Fibroblast of lung (primary cell): ENCODE data around the gene NLGN4X. TPM values are rescaled to one million over a fixed set of nuclear protein-coding genes. Genes with fewer than 3 reads are reported as not detected.

ENCODE experiments used
- DNase-seq, 2 donors: peaks; one replicate each; pipeline versions ENCODE4 v3.0.0 to v3.0.0-alpha.2; 2010; ENCODE audit warnings: low read depth in 2 of 2
- H2AFZ ChIP-seq: 2 replicates; pipeline ENCODE4 v1.5.1; 2012; ENCODE audit warnings: low read length, control low read depth, inconsistent platforms
- H3K27ac ChIP-seq: 2 replicates; pipeline ENCODE4 v1.5.1; 2011; ENCODE audit warnings: low read length, control low read depth; ENCODE audit not compliant: insufficient read depth
- H3K27me3 ChIP-seq: 2 replicates; pipeline ENCODE4 v1.5.1; 2011; ENCODE audit warnings: mild to moderate bottlenecking, low read length; ENCODE audit not compliant: control insufficient read depth, insufficient read depth
- H3K36me3 ChIP-seq: 2 replicates; pipeline ENCODE4 v1.5.1; 2011; ENCODE audit warnings: low read length; ENCODE audit not compliant: control insufficient read depth, insufficient read depth
- H3K4me1 ChIP-seq: 2 replicates; pipeline ENCODE4 v1.5.1; 2011; ENCODE audit warnings: low read length; ENCODE audit not compliant: control insufficient read depth, insufficient read depth; ENCODE audit errors: extremely low read depth
- H3K4me2 ChIP-seq: 2 replicates; pipeline ENCODE4 v1.5.1; 2011; ENCODE audit warnings: low read length, control low read depth; ENCODE audit not compliant: insufficient read depth; ENCODE audit errors: extremely low read depth
- H3K4me3 ChIP-seq, 4 experiments: fragments of 200-600 bp in 1 of 4; sonication (generic) in 1 of 4; replicated peaks in 1 of 4; 2 replicates each; pipeline ENCODE4 v1.5.1; 2011 to 2016; ENCODE audit warnings: low read length in 4 of 4, low read depth in 3 of 4, mild to moderate bottlenecking in 3 of 4, control low read depth in 2 of 4, inconsistent platforms in 1 of 4, mixed read lengths in 1 of 4; ENCODE audit not compliant: insufficient read depth in 1 of 4; ENCODE audit errors: control extremely low read depth in 1 of 4
- H3K79me2 ChIP-seq: 2 replicates; pipeline ENCODE4 v1.5.1; 2012; ENCODE audit warnings: mild to moderate bottlenecking, low read length, inconsistent platforms; ENCODE audit not compliant: control insufficient read depth, insufficient read depth
- H3K9ac ChIP-seq: 2 replicates; pipeline ENCODE4 v1.5.1; 2011; ENCODE audit warnings: mild to moderate bottlenecking, low read length, control low read depth; ENCODE audit not compliant: insufficient read depth
- H3K9me3 ChIP-seq: 2 replicates; pipeline ENCODE4 v1.5.1; 2012; ENCODE audit warnings: low read depth, low read length; ENCODE audit not compliant: control insufficient read depth, insufficient read depth
- H4K20me1 ChIP-seq: 2 replicates; pipeline ENCODE4 v1.5.1; 2011; ENCODE audit warnings: low read length; ENCODE audit not compliant: control insufficient read depth, insufficient read depth; ENCODE audit errors: extremely low read depth
- EZH2 ChIP-seq: IDR thresholded peaks from 2 replicates; pipeline ENCODE4 v1.5.1; 2012; ENCODE audit warnings: low read length, control low read depth, mild to moderate bottlenecking; ENCODE audit errors: missing control alignments
- polyA plus RNA-seq, 2 donors: library from polyadenylated mRNA; depleted of rRNA in 1 of 2; stranded (reverse) in 1 of 2; unstranded in 1 of 2; fragments of >200 nt; gene quantifications; 2 replicates each; pipeline ENCODE4 v1.2.1, GENCODE V29; 2011 to 2012; ENCODE audit warnings: missing spikeins in 1 of 2
- total RNA-seq: library from RNA; depleted of rRNA; stranded (reverse); fragments of >200 nt; gene quantifications from 2 replicates; pipeline ENCODE4 v1.2.1, GENCODE V29; 2014
- TF ChIP-seq, protein P1 (sequence below), 2 donors: IDR thresholded peaks in 1 of 2; conservative IDR thresholded peaks in 1 of 2; 1 replicate in 1 of 2; 2 replicates in 1 of 2; pipeline ENCODE4 v1.5.1; 2011 to 2012; ENCODE audit warnings: low read length in 2 of 2, control low read depth in 1 of 2, inconsistent platforms in 1 of 2, low read depth in 1 of 2, mild to moderate bottlenecking in 1 of 2

Gene NLGN4X
- total and polyA plus RNA-seq, 2 donors (not counting 1 experiment from before 2014, with no cell fraction given): 0.16 TPM; not detected in 1

DNA sequence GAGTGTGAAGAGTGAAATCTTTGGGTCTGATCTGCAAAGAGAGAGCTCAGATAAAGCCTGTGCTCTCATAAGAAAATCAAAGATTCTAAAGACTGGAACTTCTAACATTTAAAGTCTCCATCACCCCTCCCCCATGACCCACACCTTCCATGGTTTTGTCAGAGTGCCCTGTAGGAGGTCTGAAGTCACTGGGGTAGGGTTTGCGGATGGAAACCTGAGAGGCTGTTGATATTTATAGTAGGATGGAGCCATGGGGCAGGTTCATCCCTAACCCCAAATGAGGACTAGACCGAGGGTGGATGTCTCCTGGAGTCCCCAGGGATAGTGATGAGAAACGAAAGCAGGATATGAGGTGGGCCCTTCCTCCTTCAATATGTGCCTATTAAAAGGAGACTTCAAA, 28.4 kb upstream of the NLGN4X start:
- no peaks in the 10 kb centered on the region for H3K36me3 ChIP-seq
- no peak overlapping the region for H3K9ac ChIP-seq
- H3K4me2 ChIP-seq: no peak overlapping the region
- no peaks in the 10 kb centered on the region for H3K9me3 ChIP-seq
- H3K4me3 ChIP-seq: no peak overlapping the region
- no peaks in the 10 kb centered on the region for H4K20me1 ChIP-seq
- H2AFZ ChIP-seq: no peak overlapping the region
- DNase-seq: no peak
- no peaks in the 10 kb centered on the region for H3K79me2 ChIP-seq
- H3K27ac ChIP-seq: no peak overlapping the region
- no peak for TF ChIP-seq EZH2
- TF ChIP-seq, protein P1, sequence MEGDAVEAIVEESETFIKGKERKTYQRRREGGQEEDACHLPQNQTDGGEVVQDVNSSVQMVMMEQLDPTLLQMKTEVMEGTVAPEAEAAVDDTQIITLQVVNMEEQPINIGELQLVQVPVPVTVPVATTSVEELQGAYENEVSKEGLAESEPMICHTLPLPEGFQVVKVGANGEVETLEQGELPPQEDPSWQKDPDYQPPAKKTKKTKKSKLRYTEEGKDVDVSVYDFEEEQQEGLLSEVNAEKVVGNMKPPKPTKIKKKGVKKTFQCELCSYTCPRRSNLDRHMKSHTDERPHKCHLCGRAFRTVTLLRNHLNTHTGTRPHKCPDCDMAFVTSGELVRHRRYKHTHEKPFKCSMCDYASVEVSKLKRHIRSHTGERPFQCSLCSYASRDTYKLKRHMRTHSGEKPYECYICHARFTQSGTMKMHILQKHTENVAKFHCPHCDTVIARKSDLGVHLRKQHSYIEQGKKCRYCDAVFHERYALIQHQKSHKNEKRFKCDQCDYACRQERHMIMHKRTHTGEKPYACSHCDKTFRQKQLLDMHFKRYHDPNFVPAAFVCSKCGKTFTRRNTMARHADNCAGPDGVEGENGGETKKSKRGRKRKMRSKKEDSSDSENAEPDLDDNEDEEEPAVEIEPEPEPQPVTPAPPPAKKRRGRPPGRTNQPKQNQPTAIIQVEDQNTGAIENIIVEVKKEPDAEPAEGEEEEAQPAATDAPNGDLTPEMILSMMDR (conservative IDR thresholded peaks at IDR 0.05 in 1 of 2, IDR thresholded peaks at IDR 0.05 in 1 of 2; ENCODE audit: low read depth in 1 of 2, low read length in 2 of 2): no peak
- H3K27me3 ChIP-seq: no peaks in the 10 kb centered on the region
- no peaks in the 10 kb centered on the region for H3K4me1 ChIP-seq

DNA sequence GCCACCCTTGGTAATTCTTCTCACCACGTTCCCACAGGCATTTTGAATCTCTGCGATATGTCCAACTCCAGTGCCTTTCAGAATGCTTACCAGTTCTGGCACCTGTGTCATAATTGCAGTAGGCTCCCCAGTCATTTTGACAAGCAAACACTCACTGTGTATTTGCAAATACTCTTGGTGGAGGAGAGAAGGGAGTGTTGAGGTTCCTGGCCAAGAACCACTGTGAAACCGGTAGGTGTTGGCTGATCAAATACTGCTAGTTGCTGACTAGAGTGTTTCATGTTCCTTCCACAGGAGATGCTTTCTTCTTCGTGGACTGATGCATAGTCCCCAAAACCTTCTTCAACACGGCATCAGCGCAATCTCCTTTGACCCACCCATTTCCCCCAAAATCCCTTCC, 16.0 kb upstream of the NLGN4X start:
- H3K9me3 ChIP-seq: no peaks in the 10 kb centered on the region

DNA sequence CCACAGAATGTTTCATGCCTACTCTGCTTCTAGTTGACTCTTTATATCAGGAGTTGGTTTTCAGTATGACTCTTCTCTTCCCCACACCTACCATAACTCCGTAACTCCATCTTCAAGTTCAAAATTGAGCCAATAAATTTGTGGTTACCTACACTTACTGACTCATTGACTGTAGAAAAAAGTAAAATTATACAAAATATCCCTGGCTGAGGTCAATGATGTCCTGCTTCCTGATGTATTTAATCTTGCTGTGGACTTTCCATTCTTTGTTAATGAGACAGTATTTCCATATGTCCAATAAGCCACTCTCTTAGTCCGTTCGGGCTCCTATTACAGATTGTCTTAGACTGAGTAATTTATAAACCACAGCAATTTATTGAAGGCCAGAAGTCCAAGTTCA, 9.9 kb upstream of the NLGN4X start:
- Histone ChIP-seq H3K4me1 (no peaks in the 10 kb centered on the region), H3K4me2 (no peak overlapping the region), H4K20me1 (no peaks in the 10 kb centered on the region), H3K27ac (no peak overlapping the region), H2AFZ (no peak overlapping the region), H3K27me3 (no peaks in the 10 kb centered on the region), H3K36me3 (no peaks in the 10 kb centered on the region), H3K9ac (no peak overlapping the region), H3K9me3 (no peaks in the 10 kb centered on the region), H3K4me3 (no peak overlapping the region), H3K79me2 (no peaks in the 10 kb centered on the region)
- DNase-seq: peak in 1 of 2 donors; percentile 79
- no peak for TF ChIP-seq EZH2
- TF ChIP-seq, protein P1 (conservative IDR thresholded peaks at IDR 0.05 in 1 of 2, IDR thresholded peaks at IDR 0.05 in 1 of 2; ENCODE audit: low read depth in 1 of 2, low read length in 2 of 2): no peak

More for the DNA sequence above, 16.0 kb upstream of the NLGN4X start:
- no peak overlapping the region for H3K27ac ChIP-seq
- H3K36me3 ChIP-seq: no peaks in the 10 kb centered on the region
- DNase-seq: no peak
- H4K20me1 ChIP-seq: no peaks in the 10 kb centered on the region
- no peak overlapping the region for H3K4me3 ChIP-seq
- TF ChIP-seq, protein P1 (conservative IDR thresholded peaks at IDR 0.05 in 1 of 2, IDR thresholded peaks at IDR 0.05 in 1 of 2; ENCODE audit: low read depth in 1 of 2, low read length in 2 of 2): no peak
- no peak for TF ChIP-seq EZH2
- H3K4me1 ChIP-seq: no peaks in the 10 kb centered on the region
- no peak overlapping the region for H2AFZ ChIP-seq
- H3K9ac ChIP-seq: no peak overlapping the region
- H3K79me2 ChIP-seq: no peaks in the 10 kb centered on the region
- H3K27me3 ChIP-seq: no peaks in the 10 kb centered on the region
- no peak overlapping the region for H3K4me2 ChIP-seq
